NCI-H774 (cell line): ENCODE results near the gene COL16A1.

ENCODE experiments used
- DNase-seq: peaks from one replicate; lab custom pipeline; 2025; lab: John Stamatoyannopoulos, UW

COL16A1 gene

GRCh38 chr1:31664528-31664927 lies 39.3 kb downstream of the COL16A1 start:
- no peak for DNase-seq

GRCh38 chr1:31663622-31664452 lies 40.0 kb downstream of the COL16A1 start:
- DNase-seq = peak; percentile 29

GRCh38 chr1:31662463-31662862 lies 41.4 kb downstream of the COL16A1 start:
- DNase-seq = no peak

GRCh38 chr1:31661856-31662255 lies 42.0 kb downstream of the COL16A1 start:
- DNase-seq = no peak

GRCh38 chr1:31660871-31661455 lies 42.9 kb downstream of the COL16A1 start:
- DNase-seq = no peak

GRCh38 chr1:31659889-31660288 lies 43.9 kb downstream of the COL16A1 start:
- no peak for DNase-seq

- no peak for DNase-seq
Observed at GRCh38 chr1:31658721-31659120, 45.1 kb downstream of the COL16A1 start.

GRCh38 chr1:31657972-31658510 lies 45.8 kb downstream of the COL16A1 start:
- DNase-seq = no peak

GRCh38 chr1:31657020-31657804 lies 46.6 kb downstream of the COL16A1 start:
- no peak for DNase-seq

- no peak for DNase-seq
Observed at GRCh38 chr1:31655756-31656155, 48.1 kb downstream of the COL16A1 start.

- DNase-seq = no peak
Observed at GRCh38 chr1:31655104-31655503, 48.7 kb downstream of the COL16A1 start.

- no peak for DNase-seq
Observed at GRCh38 chr1:31654474-31654776, 49.4 kb downstream of the COL16A1 start.

- no peak for DNase-seq
Observed at GRCh38 chr1:31653717-31654473, 49.9 kb downstream of the COL16A1 start.

- DNase-seq = no peak
Observed at GRCh38 chr1:31652891-31653499, 50.8 kb downstream of the COL16A1 start.

GRCh38 chr1:31651766-31652165 lies 52.1 kb downstream of the COL16A1 start:
- no peak for DNase-seq

- no peak for DNase-seq
Observed at GRCh38 chr1:31651089-31651420, 52.8 kb downstream of the COL16A1 start.

- DNase-seq = no peak
Observed at GRCh38 chr1:31650161-31651088, 53.4 kb downstream of the COL16A1 start.

- DNase-seq = no peak
Observed at GRCh38 chr1:31648641-31649357, 55.0 kb downstream of the COL16A1 start.

- no peak for DNase-seq
Observed at GRCh38 chr1:31648190-31648589, 55.6 kb downstream of the COL16A1 start.

- DNase-seq = no peak
Observed at GRCh38 chr1:31647106-31647505, 56.7 kb downstream of the COL16A1 start.
